ENCODE measurements around the gene SLX1A.

GRCh38 chr16:30179931-30180330 is 13.7 kb upstream of the SLX1A start:
- TF ChIP-seq CTCF (IDR thresholded peaks at IDR 0.05) = no peak
- TF ChIP-seq POLR2AphosphoS5 (IDR thresholded peaks at IDR 0.05) = no peak
- no peak for TF ChIP-seq POLR2A (IDR thresholded peaks at IDR 0.05)

Data from transverse colon (tissue), 4 donors.